Glomerular visceral epithelial cell (primary cell): ENCODE results near the gene SLC6A6.

Experiments used
- DNase-seq: peaks from one replicate; pipeline ENCODE4 v3.0.0-alpha.2; 2016; ENCODE audit errors: extremely low spot score

Gene SLC6A6

DNA sequence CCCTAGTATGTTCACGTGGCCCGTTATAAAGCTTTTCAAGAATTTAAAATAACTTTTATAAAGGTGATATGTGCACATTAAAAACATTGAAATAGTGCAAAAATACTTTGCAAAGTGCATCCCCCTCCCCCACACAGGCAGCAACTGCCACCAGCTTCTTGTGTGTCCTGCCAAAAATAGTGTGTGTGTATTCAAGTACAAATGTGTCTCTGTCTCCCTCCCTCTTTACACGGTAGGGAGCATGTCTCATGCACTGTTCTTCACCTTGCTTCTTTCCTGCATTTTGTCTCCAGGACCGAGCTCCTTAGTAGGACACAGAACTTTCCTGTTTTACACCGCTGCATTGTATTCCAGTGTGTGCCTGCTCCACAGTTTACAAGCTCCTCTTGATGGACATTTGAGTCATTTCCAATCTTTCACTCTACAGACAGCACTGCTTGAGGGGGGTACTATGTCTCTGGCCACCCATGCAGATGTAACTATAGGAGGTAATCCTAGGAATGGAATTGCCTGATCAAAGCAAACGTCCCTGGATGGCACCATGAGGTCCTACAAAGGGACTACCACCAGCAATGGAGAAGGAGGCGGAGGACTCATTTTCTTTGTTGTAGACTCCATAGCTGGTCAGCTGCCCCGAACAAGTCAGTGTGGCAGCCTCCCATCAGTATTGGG is 52.4 kb downstream of the SLC6A6 start:
- DNase-seq = no peak

DNA sequence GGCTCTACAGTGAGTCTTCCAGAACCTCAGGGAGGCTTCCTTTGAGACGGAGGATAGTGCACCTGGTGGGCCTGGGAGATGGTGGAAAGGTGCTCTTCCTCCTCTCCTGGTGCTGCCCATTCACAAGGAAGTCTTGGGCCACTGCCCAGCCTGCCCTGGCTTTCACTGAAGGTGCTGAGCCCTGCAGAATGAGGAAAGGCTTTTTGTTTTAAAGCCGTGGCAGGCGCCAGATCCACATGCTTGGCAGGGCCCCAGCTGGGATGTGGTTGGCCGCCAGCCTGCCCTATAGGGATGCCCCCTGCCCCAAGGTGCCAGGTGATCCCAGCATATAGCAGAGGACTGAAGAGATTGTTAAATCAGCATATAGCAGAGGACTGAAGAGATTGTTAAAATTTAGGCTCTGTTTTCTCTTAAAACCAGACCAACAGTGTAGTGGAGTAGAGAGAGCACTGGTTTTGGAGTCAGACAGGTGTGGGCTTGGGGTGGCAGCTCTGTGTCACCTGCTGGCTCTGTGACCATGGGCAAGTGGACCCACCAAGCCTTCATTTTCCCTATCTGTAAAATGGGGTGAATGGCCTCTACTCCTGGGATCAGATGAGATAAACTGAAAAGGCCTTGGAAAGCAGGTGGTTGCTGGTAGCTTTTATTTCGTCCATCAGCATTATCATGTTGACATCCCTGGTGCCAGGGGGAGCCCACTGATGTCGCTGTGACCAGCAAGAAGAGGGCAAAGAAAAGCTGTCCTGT is 53.3 kb downstream of the SLC6A6 start:
- DNase-seq = no peak

DNA sequence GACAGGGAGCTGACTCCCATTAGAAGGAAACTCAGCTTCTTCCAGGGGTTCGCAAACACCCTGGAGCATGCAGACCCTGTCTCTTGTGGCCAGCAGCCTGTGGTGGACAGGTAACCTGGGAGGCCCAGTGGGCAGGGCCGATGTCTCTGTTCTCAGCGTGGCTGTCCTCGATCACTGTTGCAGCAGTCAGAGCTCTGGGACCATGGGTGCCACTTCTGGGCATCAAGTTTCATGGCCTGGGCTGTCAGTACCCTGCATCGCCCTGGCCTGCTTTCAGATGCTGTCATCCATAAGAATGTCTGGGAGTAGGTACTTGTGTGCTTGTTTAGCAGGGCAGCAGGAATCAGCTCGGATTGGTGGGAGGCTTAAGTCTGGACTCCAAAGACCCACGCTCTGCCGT is 54.4 kb downstream of the SLC6A6 start:
- no peak for DNase-seq

DNA sequence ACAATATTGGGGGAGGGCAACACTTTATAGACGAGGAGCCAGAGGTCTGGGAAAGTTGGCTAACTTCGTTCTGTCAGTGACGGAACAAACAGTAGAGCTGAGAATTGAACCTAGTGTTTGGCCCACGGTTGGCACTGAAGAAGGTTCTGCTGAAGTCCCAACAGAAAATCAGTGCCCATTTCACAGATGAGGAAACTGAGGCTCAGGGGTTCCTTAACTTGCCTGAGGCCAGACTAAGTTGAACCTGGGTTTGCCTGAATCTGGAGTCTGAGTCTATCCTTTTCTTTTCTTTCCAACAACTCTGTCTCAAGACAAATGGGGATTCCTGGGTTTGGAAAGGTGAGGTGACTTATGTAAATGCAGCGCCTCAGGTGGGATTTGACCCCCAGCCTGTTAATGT is 55.1 kb downstream of the SLC6A6 start:
- DNase-seq = no peak

DNA sequence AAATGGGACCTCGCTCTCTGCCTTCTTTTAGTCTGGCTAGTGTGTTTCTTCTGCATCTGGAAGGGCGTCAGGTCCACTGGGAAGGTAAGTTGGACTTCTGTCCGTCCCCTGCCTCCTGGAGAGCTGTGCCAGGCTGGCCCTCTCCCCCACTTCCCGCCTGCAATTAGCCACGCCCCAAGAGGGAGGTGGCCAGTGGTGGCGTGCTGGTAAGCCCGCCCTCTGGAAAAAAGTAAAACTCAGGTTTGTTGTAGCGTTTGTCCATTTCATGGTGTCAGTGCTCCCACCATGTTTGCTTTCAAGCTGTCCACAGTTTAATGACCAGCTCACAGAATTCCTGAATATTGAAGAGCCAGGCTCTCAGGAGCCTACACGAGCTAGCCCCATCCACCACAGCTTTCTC is 55.6 kb downstream of the SLC6A6 start:
- DNase-seq = peak; percentile 77

DNA sequence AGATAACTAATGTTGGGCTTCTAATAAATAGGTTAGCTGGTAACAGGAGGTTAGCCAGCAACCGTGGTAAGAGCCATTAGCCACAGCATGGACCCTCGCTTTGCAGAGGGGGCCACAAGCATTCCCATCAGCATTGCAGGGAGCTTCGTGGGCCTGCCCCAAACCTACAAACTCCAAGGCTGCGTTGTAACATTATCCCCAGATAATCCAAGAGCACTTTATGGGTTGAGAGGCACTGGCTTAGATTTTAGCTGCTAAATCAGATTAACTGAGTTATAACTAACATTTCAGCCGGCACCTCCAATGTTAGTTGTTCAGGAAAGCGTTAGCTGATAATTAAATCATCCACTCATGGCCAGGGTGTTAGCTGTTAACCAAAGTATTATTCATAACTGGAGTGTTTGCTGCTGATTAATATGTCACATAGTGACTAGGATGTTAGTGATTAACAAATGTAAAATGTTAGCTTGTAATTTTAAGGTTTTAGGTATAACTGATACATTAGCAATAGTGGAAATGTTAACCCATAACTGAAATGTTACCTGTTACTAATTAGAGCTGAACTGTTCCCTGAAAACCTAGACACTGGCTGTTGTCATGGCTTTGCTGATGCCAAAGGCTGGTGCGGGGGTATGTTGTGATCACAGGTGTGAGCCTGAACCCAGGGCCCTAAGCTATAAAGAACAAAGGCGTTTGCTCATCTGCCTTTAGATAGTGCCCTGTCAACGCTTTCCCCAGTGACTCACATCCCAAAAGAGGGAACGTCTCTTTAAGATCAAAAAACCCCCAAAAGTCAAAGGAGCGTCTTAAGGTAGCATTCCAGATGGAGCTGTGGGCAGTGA is 56.2 kb downstream of the SLC6A6 start:
- DNase-seq = peak; percentile 69

DNA sequence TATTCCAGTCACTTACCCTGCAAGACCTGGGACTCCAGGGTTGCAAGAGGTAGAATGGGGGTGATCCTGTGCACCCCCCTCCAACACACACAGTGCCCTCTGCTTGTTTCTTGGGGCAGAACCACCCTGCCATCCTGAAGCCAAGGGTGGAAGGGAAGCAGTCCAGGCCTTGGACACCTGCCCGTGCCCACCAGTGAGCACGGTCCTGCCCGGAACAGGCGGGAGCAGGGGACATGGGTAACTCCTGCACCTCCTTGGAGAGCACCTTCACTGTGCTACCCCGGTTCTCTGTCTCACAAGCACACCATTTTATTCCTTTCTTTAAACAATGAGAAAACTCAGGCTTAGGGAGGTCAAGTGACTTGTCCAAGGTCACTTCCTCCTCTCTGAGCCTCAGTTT is 57.0 kb downstream of the SLC6A6 start:
- DNase-seq = no peak

DNA sequence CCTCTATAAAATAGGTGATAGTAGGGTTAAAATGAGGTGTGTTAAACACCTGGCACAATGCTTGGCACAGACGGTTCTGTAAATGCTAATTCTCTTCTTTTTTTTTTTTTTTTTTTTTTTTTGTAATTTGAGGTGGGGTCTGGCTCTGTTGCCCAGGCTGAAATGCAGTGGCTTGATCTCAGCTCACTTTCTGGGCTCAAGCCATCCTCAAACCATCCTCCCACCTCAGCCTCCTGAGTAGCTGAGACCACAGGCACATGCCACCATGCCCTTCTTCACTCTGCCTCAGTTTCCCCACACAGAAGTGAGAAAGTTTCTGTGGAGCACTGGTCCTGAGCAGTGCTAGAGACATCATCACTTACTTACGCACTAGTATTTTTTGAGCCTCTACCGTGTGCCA is 57.4 kb downstream of the SLC6A6 start:
- DNase-seq = no peak

DNA sequence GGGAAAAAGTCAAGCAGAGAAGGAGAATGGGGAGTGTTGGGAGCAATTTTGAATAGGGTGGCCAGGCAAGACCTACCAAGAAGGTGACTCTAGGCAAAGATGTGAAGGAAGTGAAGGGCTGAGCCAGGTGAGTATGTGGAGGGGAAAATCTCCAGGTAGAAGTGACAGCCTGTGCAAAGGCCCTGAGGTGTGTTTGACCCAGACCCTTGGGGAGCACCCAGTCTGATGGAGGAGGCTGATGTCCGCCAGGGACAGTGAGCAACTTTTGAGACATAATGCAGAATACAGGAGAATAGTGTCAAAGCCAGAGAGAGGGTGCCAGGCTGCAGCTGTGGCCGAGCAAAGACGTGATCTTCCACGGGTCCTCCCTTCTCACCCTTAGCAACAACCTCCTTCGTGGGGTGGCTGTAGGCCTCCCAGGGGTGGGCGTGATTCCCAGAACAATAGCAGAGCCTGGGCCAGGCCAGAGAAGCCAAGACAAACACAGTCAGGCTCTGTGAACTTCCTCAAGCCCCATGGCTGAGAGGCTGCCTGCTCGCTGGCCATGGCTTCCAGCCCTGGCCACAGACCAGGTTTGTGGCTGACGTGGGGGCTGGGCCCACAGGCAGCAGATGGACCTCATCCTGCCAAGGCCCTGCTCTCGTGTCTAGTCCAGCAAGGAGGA is 58.1 kb downstream of the SLC6A6 start:
- DNase-seq = peak; percentile 97

DNA sequence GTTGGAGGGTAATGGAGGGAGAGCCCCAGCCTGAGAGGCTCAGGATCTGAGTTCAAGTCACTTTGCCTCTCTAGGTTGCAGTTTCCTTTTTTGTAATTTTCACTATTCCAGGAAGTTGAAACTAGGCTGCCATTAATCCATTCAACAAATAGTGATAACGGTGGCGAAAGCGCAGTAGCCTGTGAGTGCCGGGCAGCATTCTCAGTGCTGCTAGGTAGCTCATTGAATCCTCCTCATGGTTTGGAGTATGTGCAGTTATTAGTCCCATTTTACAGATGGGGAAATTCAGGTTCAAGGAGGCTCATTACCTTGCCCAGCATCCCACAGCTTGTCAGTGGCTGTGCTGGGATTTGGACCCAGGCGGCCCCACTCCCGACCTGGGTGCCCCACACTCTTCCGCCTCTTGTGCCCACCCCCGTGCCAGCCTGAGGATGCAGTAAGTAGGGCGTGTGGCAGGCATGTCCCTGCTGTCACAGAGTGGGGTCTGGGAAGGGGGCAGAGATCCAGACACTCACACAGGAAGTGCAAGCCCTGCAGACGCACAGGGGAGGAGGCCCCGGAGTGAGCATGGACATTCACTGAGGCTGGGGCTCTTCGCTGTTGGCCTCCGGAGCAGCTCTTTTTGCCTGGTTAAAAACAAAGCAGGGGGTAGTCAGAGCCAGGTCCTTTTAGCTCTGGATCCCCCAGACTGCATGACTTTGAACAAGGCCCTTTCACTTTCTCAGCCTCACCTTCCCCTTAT is 58.8 kb downstream of the SLC6A6 start:
- DNase-seq = no peak

DNA sequence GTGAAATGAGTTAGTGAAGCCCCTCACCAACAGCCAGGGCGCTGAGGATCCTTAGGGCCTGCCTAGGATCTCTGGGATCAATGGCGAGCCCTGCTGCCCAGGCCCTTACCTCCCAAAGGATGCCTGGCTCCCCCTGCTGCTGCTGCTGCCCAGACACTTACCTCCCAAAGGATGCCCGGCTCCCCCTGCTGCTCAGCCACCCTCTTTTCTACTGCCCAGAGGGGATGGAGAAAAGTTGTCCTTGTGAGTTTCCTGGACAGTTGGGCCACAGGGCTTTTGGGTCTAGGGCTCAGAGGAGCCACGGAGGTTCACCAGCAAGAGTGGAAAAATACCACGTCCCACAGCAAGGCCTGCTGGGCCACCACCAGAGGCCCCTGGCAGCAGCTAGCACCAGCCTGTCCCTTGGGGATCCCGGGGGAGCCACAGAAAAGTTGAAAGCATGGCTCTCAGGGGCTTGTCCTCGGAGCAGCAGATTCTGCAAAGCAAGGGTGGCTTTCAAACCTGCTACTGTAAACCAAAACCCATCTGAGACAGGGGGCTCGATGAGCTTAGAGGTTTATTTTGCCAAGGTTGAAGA is 59.4 kb downstream of the SLC6A6 start:
- DNase-seq = peak; percentile 62

DNA sequence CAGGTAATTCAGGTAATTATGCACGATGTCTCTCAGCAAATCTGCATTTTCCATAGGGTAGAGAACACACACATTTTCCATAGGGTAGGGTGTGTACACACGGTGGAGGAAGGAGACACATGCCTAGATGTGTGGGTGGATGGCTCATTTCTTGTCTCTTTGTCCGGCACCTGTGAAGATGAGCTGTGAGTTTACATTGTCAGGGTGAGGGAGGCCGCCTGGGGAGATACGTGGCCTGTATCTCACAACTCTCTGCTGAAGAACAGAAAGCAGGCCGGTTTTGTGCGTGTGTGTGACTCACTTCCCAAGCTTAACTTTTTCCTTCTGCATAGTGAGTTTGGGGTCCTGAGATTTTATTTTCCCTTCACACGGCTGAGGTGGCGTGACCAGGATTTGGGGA is 60.3 kb downstream of the SLC6A6 start:
- DNase-seq = no peak

DNA sequence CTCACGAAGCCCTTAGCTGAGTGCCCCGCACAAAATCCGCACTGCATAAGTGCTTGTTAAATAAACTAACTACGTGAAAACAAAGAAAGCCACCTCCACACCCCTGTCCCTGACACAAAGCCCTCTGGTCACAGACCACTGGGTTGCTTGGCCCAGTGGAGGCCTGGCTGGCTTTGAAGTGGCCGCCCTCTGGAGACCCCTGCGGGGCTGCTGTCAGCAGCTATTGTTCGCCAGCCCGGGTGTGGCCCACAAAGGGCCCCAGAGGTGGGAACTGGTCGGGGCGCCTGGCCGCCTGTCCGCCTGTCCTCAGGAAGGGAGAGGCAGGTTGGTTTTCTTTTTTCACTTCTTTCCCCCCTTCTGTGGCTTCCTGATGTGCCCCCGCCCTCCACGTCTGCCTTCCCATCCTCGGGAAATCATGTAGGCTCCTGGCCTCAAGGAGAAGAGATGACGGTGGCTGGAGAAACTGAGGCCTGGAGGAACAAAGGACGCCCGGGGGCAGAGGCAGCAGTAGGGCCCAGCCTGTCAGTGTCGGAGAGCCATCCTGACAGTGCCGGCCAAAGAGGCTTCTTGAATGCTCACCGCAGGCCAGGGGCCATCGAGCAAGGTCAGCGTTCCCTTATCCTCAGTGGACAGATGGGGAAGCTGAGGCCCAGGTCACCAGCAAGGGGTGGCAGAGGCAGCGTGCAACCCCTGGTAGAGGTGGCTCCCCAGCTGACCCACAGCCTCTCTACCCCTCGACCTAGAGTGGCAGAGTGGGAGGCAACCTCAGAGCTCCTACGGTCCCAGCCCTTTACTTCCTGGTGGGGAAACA is 61.1 kb downstream of the SLC6A6 start:
- DNase-seq = no peak

DNA sequence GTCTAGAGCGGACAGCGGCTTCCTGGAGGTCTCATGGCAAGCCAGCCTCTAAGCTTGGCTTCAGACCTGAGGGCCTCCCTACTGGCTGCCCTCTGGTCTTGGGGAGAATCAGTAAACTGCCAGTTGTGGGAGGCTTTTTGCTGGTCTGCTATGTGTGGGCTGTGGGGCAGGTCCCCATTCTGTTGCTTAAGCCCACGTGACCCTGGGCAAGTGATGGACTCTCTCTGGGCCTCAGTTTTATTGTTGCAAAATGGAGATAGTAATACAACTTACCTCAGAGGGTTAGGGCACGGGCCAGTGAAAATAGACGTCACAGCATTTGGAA is 61.7 kb downstream of the SLC6A6 start:
- DNase-seq = no peak

DNA sequence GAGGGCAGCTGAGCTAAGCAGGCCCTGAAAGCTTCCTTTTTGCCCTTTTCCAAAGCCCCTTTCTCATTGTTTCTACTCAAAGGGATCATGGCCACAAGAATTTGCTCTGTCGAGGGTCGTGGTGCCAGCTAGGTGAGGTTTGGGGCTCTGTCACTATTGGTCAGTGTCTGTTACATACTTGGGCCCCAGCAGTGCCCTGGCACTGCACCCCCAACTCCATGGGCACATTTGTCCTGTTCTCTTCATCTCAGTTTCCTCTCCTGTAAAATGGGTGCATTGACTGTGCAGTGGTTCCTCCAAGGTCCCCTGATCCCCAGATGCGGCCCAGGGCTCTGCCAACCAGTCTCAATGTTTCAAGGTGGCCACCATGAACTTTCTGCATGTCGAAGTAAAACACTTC is 62.1 kb downstream of the SLC6A6 start:
- no peak for DNase-seq

DNA sequence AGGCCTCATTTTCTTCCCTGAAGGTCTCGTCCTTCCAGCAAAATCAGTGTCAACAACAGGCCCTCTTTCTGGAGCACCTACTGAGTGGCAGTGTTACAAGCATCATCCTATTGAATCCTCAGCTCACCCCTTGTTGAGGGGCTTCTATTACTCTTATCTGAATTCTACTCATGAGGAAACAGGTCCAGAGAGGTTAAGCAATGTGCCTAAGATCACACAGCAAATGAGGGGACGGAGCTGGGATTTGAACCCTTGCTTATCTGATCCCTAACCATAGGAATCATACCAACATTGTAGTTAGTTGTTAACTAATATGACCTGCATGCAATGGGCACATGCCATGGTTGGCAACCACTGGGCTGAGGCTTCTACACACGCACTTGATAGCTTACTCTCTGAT is 63.0 kb downstream of the SLC6A6 start:
- DNase-seq = no peak

DNA sequence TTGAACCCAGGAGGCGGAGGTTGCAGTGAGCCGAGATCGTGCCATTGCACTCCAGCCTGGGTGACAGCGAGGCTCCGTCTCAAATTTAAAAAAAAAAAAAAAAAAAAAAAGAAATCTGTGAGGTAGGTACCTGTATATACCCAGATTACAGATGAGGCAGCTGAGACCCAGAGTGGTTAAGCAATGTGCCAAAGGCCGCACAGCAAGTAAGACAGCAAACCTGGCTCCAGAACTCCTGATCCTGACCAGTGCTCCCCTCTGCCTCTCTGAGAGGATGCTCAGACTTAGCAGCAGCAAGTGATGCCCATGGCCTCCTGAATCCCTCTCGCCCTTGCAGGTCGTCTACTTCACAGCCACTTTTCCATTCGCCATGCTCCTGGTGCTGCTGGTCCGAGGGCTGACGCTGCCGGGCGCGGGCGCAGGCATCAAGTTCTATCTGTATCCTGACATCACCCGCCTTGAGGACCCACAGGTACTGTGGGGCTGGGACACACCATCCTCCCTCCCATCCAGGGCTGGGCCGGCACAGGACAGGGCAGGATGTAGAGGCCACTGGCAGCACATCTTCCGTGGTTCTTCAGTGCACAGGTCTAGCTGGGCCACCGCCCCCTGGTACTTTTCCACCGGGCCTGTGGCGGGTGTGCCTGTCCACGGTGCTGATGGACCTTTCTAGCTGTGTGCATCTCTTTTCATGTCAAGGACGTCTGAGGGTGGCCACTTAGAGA is 63.9 kb downstream of the SLC6A6 start:
- no peak for DNase-seq

DNA sequence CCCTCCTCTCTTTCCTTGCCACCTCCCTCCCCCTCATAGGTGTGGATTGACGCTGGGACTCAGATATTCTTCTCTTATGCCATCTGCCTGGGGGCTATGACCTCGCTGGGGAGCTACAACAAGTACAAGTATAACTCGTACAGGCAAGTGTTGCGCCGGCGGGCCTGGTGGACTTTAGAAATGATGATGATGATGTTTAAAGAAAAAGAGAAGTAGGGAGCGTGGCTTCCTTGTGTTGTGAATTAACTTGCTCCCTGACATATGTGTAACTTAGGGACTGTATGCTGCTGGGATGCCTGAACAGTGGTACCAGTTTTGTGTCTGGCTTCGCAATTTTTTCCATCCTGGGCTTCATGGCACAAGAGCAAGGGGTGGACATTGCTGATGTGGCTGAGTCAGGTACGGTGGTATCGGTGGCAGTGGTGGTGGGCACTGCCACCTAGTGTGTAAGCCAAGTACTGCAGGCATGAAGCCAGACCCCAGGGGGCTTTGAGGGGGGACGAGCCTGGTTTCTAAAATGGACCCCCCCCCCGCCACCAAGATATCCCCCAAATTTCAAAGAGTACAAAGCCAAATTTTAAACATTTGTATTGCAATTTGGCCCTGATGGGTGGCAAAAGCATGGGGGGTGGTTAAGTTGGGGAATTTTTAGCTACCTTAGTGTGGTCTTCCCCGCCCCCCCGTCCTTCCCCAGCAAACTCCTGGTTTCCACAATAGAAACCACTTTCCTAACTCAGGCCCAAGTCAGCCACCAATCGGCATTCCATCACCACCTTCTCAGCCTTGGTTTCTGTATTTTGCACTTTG is 65.6 kb downstream of the SLC6A6 start:
- DNase-seq = peak; percentile 55

DNA sequence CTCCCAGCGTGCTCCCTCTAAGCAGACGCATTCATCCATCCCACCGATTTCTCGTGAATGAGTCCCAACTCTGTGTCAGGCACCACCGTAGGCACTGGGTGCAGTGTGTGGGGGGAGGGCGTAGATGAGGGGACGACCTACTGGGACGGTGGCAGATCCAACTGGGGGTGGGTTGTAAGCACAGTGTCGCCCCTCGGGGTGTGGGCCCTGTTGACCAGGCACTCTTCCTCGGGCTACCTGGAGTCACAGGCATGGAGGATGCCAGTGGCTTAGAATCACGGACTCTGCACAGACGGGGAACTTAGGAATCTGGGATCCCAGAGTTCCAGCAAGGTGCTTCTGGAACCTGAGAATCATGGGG is 66.2 kb downstream of the SLC6A6 start:
- no peak for DNase-seq
